HG03196 (cell line): ENCODE results near the gene MSX1.

Experiments used
- ATAC-seq: cut with Tn5 transposase; IDR thresholded peaks from one replicate; pipeline ENCODE4 v1.9.1; 2021; ENCODE audit not compliant: unreplicated experiment

The MSX1 gene

GRCh38 chr4:4899202-4899925, 39.9 kb downstream of the MSX1 start:
- ATAC-seq, result no peak

GRCh38 chr4:4901877-4902276, 42.4 kb downstream of the MSX1 start:
- no peak for ATAC-seq

DNA sequence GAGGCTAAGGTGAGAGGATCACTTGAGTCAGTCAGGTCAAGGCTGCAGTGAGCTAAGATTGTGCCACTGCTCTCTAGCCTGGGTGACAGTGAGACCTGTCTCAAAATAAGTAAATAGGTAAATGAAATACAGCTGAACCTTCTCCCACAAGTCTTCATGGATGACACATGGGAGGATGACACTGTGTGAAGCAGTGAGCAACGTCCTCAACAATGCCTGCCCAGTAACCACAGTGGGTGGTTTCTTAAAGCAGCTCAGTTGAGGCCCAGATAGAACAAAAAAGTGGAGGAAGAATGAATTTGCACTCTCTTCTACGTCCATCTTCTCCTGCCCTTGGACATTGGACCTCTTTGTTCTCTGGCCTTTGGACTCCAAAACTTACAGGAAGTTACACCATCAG, 52.7 kb downstream of the MSX1 start:
- no peak for ATAC-seq

GRCh38 chr4:4913147-4913561, 53.7 kb downstream of the MSX1 start:
- ATAC-seq, result no peak
